HG03565 (cell line): ENCODE results near the gene FOXE3.

ENCODE experiments used
- ATAC-seq: cut with Tn5 transposase; IDR thresholded peaks from one replicate; pipeline ENCODE4 v1.9.1; 2021; ENCODE audit warnings: mild to moderate bottlenecking, moderate library complexity; ENCODE audit not compliant: unreplicated experiment

FOXE3 gene

DNA sequence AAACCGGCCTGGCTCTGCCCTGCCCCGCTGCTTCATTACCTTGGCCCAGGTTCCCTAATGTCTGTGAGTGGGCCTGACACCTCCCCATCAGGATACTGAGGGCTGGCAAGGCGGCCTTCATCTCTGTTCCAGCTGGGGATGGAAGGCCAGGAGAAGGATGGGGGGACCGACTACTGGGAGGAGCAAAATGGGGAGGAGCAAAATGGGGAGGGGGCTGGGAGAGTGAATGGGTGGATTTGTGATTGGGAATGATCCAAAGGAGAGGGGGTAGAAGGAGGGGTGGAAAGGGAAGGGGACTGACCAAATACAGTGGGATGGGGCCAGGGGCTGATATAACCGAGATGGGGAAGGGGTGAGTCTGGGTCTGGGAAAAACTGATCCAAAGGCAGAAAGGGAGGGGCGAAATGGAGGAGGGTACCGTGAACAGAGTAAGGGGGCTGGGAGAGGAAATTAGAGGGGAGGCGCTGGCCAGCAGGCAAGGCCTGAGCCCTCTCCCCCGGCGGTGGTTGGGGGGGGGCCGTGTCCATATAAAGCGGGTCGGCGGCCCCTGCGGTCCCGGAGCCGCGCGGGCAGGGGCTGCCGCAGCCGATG lies at the start of gene FOXE3:
Gene FOXE3 (plus strand): TSS at position 558 of the 591 bp plus-strand sequence. CDS start 31 bp downstream, at position 589.
- ATAC-seq: no peak

DNA sequence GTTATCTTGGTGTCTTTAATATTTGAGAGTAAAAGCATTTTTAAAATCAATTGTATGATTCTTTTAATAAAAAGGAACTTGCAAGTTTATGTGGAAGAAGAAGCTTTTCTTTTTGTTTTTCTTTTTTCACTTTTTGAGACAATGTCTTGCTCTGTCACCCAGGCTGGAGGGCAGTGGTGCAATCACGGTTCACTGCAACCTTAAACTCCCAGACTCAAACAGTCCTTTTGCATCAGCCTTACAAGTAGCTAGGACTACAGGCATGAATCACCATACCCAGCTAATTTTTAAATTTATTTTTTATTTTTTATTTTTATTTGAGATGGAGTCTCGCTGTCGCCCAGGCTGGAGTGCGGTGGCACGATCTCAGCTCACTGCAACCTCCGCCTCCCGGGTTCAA lies 48.4 kb upstream of the FOXE3 start:
- ATAC-seq: no peak

DNA sequence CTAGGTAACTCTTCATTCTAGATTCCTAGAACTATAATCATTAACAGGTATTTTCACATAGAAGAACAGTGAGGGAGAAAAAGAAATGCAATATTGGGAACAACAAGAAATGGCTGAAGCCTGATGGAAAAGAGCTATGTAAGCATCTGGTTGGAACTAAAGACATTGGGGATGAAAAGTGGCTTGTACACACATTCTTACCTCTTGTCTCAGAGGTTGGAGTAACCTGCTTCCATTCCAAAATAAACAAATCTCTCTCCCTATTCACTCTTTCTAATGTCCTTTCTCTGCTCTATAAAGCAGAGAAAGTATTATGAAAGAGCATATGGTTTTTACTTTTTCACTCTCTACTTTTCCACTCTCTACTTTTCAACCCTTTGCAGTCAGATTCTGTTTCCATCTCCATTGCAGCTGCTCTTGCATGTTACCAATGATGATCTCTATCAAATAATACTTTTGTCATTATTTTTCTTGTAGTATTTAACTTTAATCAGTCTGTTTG lies 45.0 kb upstream of the FOXE3 start:
- no peak for ATAC-seq

DNA sequence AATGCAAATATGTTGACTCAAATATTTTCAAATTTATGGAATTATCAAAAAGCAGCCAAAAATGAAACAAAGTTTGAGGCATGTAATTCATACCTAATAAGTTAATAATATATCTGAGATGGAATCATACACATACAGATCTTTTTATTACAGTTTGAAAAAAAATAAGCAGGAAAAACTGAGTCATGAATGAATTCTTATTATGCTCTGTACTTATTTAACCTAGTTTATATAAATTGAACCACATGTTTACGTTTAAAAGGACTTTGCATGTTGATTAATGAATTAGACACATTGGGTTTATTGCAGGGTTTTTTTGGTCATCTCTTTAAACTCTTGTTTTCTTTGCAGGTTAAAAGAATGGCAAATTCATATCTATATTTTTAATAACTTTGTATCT lies 41.6 kb upstream of the FOXE3 start:
- no peak for ATAC-seq

DNA sequence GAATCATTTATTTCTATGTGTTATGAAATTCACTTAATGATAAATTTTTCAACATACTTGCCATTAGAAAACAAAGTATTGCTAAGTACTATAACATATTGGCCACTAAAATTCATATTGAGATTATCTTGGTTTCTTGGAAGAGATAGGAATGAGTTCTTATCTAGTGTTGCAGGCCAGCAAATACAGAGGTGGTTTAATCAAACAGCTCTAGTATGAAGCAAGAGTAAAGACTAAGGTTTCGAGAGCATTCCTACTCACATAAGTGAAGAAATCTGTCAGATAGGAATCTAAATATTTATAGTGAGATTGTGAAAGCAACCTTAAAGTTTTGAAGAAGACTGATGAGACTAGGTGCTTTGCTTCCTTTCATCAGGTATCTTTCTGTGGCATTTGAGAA lies 37.9 kb upstream of the FOXE3 start:
- no peak for ATAC-seq

DNA sequence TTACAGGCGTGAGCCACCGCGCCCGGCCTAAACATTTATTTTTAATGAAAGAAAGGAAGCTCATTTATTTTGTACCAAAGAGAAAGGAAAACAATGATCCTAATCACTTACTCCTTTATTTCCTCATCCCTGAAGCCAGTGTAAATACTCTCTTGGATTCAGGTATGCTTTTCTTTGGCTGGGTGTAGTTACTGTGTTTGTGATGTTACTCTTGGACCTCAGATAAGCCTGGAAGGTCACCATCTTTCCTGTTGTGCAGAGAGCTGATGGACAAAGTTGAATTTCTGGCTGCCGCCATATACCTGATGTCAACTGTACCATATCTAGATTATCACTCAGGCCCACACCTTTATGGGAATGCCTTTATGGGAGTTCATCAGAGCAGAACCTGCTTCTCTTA lies 35.4 kb upstream of the FOXE3 start:
- ATAC-seq: no peak

DNA sequence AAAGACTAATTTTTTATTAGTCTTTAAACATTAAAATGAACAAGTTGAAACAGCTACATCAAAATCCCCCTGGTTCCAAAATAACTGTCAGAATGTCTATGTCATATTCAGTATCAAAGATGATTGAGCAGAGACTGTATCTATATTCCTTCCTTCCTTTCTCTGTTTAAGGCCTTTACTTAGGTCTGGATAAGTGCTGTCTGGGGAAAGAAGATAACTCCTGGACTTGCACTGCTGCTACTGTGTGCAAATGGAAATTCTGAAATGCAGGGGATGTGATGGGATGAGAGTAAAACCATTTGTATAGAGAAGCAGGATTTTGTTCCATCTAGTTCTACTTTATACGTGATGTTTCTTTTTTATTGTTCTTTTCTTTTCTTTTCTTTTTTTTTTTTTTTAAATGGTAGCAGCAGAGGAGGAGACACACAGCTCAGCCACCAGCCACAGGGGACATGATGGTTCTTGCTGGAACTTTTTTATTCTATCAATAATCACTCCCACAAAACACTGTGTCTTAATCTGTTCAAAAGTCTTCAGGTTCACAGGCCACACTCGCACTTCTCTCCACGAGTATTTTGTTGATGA lies 33.6 kb upstream of the FOXE3 start:
- ATAC-seq: no peak

DNA sequence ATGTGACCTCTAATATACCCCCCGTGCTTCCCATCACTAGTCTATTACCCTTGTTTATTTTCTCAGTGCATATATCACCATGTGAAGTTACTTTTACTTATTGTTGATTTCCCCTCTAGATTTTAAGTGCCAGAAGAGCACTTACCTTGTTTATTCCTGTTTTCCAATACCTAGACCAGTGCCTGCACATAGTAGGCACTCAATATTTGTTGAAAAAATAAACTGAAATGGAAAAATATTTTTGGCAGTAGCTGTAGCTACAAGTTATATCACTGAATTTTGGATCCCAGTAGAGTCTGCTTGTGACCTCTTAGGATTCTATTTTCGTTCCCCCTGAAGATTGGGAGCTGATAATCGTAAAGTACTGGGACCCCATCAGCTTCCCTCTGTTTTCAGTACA lies 32.0 kb upstream of the FOXE3 start:
- ATAC-seq: no peak

DNA sequence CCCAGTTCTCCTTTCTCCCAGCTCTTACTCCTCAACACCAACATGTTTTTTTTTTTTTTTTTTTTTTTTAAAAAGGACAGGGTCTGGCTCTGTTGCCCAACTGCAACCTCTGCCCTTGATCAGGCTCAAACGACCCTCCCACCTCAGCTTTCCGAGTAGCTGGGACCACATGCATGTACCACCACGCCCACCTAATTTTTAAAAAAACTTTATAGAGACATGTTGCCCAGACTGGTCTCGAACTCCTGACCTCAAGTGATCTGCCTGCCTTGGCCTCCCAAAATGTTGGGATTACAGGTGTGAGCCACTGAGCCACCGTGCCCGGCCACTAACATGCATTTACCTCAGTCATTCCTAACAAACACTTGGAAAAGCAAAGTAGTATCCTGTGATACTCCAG lies 31.1 kb upstream of the FOXE3 start:
- ATAC-seq: no peak

DNA sequence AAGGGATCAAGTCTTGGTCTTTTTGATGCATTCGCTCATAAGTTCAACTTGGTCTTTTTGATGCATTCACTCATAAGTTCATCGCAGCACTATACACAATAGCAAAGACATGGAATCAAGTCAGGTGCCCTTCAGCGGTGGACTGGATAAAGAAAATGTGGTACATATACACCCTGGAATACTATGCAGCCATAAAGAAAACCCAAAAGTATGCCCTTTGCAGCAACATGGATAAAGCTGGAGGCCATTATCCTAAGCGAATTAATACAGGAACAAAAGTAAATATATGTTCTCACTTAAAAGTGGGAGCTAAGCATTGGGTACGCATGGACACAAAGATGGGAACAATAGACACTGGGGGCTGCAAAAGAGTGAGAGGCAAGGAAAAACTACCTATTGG lies 29.8 kb upstream of the FOXE3 start:
- no peak for ATAC-seq

DNA sequence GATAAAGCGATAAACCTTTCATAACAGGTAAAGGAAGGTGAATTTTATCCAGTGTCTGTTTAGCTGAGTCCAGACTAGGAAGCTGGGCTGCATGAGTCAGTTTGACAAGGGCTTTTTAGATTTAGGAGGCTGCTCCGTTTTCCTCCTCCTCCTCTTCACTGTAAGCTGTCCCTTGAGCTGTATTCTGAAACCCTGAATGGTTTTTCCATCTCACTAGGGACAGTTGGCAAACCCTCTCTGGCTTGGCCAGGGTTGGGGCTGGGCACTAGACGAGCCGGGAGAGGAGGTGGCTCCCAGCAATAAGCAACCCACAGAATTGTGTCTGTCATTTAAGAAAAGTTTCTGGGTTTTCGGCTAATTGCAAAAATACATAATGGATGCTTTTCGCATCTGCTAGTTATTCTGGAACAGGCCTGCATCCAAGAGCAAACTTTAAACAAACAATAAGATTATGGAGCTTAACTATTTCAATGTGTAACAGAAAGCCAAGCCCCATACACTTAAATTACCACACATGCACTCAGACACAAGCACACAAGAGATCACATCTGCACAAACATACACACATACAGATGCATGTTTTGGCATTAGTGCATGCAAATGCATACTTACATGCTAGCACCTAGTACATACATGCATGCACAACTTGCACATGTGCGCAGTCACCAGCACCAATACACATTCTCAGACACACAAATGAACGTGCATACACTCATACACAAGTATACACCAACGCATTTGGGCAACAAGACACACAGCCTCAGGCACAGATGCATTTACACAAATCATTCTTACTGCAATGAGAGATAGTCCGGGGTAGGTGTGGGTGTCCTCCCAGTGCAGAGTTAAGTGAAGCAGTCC lies 27.8 kb upstream of the FOXE3 start:
- peak; percentile 6 for ATAC-seq

DNA sequence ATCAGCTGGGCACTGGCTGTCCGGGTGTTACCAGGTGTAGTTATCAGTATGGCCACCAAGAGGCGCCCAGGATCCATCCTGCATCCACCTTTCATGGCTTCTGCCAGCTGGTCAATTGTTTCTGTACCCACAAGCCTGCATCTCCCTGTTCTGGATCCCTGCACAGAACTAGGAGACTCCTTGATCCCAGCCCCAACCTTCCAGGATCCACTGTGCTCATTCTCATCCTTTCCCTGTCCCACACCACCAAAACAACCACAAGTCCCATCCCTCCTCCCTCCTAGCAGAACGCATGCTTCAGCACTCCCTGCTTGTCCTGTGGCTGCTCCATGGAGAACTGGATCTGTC lies 27.2 kb upstream of the FOXE3 start:
- peak; percentile 77 for ATAC-seq

DNA sequence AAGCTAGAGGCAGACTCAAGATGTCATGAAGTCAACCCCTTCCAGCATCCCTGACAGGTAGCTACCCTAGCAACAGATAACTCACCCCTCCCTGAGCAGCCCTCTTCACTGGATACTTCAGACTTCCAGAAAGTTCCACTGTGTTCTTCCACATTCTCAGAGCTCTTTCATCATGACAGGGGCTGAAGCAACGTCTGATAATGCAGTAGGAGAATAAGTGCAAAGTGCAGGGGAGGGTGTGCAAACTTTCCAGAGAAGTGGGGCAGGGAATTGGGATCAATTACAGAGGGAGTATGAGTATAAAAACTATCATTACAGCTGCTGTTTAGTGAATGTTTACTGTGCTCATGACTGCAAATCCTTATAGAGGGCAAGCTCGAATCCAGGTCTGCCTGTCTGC lies 26.4 kb upstream of the FOXE3 start:
- ATAC-seq: no peak

DNA sequence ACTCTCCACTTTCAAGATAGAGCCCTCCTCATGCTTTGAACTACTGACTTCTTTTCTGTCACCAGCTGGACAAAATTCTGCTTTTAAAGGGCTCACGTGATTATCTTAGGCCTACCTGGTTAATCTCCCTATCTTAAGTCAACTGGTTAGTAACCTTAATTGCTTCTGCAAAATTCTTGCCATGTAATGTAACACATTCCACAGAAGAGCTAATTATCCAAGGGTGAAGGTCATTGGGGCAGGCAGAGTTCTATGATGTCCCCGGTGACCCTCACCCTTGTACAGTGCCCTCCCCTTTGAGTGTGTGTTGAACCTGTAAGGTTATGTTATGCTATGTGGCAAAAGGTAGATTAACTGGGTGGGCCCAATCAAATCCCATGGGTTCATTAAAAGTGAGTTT lies 25.2 kb upstream of the FOXE3 start:
- no peak for ATAC-seq

DNA sequence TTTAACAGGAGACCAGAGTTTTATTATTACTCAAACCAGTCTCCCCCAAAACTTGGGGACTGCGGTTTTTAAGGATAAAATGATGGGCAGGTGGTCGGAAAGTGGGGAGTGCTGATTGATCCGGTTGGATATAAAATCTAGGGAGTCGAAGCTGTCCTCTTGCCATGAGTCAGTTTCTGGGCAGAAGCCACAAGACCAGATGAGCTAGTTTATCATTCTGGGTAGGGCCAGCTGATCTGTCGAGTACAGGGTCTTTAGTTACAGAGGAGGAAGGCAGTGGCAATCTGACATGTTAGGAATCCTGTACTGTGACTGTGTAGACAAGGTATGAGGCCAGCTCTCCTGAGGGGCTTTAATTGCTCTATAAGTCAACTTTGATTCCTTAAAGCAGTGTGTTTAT lies 22.9 kb upstream of the FOXE3 start:
- no peak for ATAC-seq

DNA sequence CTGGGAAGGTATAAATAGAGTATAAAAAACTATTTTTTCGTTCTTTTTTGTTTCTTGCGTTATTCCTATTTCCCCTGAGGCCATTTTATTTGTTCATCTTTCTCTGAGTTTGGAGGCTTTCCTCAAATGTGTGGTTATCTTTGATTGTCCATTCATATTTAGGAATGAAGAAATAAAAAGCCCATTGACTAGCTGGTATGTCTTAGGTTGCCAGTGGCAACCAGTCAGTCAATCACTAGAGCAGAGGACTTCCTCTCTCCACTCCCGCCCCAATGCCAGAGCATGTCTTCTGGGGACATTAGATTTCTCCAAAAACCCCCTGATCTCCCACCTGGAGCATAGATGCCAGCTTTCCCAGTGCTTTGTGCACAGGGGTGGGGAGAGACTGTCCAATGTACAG lies 20.7 kb upstream of the FOXE3 start:
- ATAC-seq: no peak

DNA sequence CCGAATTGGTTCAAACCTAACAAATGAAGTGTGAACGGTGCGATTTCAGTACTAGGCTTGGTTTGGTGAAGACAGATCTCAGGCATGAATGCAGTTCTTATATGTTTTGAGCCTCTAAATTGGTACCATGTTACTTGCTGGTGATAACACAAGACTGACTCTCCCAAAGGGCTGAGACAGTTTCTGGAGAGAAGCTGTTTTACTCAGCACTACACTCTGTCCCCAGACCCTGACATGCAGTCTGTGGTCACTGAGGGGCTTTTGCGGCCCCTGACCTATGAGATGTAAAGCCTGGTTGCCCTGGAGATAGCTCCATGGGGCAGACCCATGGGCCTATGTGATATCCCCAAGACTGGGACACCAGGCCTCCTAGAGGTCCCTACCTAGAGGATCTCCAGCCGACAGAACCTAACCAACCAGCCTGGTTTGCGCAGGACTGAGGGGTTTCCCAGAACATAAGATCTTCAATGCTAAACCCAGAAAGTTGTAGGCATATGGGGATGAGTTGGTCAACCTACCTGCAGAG lies 19.4 kb upstream of the FOXE3 start:
- no peak for ATAC-seq

DNA sequence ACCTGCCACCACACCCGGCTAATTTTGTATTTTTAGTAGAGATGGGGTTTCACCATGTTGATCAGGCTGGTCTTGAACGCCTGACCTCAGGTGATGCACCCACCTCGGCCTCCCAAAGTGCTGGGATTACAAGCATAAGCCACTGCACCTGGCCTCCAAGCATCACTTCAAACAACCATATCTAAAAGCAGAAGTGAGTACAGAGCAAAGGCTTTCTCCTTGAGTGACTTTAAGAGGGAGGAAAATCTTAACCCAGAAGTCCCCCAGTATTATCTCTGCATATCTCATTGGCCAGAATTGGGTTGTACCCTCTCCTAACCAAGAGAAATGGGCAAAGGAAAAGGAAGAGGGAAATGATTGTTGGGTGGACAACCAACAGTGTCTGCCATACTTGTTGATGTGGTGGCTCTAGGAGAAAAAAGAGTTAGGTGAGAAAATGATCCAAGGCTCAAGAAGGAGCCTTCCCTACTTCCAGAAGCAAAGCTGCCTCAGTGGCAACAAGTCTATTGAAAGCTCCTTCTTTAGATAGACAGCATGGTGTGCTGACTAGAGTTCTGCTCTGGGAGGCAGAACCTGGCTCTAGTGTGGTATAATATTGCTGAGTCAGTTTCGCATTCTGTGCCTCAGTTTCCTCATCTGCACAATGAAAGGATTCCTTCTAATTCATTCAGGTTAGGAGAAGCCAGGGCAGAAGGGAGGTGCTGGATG lies 16.8 kb upstream of the FOXE3 start:
- ATAC-seq: no peak

DNA sequence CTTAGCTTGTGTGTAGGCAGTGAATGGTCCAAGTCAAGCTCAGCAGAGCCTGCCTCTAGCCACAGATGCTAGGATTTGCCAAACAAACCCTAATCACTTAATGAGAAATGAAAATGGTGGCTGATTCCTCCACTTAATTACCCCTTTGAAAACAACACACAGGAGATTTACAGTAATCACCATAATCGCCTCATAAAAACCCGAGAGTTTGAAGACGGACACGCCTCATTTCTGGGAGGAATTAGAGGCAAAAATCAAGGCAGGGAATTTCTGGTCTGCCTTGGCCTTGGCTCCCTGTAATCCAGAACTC lies 16.3 kb upstream of the FOXE3 start:
- no peak for ATAC-seq

DNA sequence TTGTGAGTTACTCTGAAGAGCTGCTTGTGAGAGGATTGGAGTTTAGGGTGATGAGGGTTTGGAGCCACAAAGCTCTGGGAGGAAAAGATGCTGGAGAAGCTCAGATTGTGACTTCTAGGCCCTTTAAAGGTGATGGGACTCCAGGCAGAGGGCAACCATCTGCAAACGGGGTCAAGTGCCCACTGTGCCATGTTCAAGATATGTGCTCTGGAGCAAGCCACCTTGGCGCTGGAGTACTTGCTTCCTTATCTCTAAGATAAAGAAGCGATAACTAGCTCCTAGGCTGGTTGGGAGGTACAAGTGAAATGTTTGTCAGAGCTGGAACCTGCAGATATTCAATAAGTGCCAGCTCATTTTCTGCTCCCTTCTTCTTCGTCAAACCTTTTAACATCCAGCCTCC lies 14.3 kb upstream of the FOXE3 start:
- no peak for ATAC-seq

DNA sequence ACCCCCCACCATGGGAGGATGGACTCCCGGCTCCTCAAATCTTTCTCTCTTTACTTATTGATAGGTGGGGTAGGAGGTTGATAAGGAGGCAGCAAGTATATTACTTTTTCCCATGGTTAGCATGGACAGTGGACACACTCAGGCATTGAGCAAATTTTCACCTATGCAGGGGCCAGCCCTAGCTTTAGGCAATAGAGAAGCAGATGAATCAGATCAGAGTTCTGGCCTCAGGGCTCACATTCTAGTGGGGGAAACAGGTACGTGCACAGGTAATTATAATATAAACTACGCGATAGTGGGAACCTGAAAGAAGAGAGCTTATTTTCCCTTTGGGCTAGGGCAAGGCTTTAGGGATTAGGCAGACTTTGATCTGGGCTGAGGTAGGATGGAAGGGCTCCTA lies 13.5 kb upstream of the FOXE3 start:
- ATAC-seq: no peak
